Measurements from ENCODE around the gene CAT. TPM values are rescaled to one million over a fixed set of nuclear protein-coding genes. Genes with fewer than 3 reads are reported as not detected.

CAT gene
- total and polyA plus RNA-seq, 9 of the 15 experiments (the other 6 are each of a cell fraction or from before 2014, with no cell fraction given), result 86.7 to 183 (median 114) TPM

DNA sequence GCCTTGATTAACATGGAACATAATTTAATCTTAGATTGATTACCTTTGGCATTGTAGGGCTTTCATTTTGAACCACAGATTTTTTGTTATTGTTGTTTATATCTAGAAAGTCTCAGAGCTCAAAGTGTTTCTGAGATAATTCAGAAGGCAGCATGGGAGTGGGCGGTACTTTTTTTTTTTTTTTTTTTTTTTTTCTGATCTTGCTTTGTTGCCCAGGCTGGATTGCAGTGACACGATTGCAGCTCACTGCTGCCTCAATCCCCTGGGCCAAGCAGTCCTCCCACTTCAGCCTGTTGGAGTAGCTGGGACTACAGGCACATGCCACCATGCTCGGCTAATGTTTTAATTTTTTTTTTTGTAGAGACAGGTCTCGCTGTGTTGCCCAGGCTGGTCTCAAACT lies 21.5 kb downstream of the CAT start:
- POLR2A ChIA-PET, result interaction anchor here (0.6 to 1.6 kb wide), 4 partner anchors 8 to 326 kb away, joined by 3 to 5 read pairs (median 3); no protein-coding TSS in a partner anchor
- no peak for TF ChIP-seq RBFOX2 (IDR thresholded peaks at IDR 0.05; ENCODE audit: low read depth, low read length)
- TF ChIP-seq NFE2 (IDR thresholded peaks at IDR 0.05; ENCODE audit: low read depth), result no peak
- TF ChIP-seq, protein P1, sequence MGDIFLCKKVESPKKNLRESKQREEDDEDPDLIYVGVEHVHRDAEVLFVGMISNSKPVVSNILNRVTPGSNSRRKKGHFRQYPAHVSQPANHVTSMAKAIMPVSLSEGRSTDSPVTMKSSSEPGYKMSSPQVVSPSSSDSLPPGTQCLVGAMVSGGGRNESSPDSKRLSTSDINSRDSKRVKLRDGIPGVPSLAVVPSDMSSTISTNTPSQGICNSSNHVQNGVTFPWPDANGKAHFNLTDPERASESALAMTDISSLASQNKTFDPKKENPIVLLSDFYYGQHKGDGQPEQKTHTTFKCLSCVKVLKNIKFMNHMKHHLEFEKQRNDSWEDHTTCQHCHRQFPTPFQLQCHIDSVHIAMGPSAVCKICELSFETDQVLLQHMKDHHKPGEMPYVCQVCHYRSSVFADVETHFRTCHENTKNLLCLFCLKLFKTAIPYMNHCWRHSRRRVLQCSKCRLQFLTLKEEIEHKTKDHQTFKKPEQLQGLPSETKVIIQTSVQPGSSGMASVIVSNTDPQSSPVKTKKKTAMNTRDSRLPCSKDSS (IDR thresholded peaks at IDR 0.05; ENCODE audit: low read depth, partially characterized antibody), result no peak
- no peak for TF ChIP-seq SIRT6 (IDR thresholded peaks at IDR 0.05; ENCODE audit: low read depth, low read length)
- TF ChIP-seq SMARCC2 (IDR thresholded peaks at IDR 0.05; ENCODE audit: low read depth), result no peak
- TF ChIP-seq MYNN (IDR thresholded peaks at IDR 0.05), result no peak
- no peak for TF ChIP-seq MYNN (CRISPR knock-in tag; IDR thresholded peaks at IDR 0.05)
- TF ChIP-seq DPF2 (IDR thresholded peaks at IDR 0.05), result no peak
- no peak for TF ChIP-seq ARID1B (IDR thresholded peaks at IDR 0.05)
- DNase-seq (ENCODE audit: extremely low read depth in 1 of 4, low spot score in 3 of 4), result no peak
- Histone ChIP-seq H2AFZ (ENCODE audit: low read depth, low read length) (no peak overlapping the region), H3K9ac (ENCODE audit: insufficient read depth in 1 of 2, low read depth in 2 of 2, low read length in 2 of 2) (no peak overlapping the region), H3K4me3 (no peak overlapping the region), H3K79me2 (ENCODE audit: control insufficient read depth, insufficient read depth, low read length) (no peaks in the 10 kb centered on the region), H3K9me1 (ENCODE audit: control insufficient read depth, insufficient read depth, low read length) (no peaks in the 10 kb centered on the region), H3K4me2 (ENCODE audit: insufficient read depth, low read length) (no peak overlapping the region), H3K9me3 (replicated peaks; ENCODE audit: control insufficient read depth, insufficient read depth, low read depth, low read length) (no peaks in the 10 kb centered on the region), H4K20me1 (replicated peaks; ENCODE audit: control insufficient read depth, insufficient read depth, low read length) (no peaks in the 10 kb centered on the region), H3K27me3 (ENCODE audit: control insufficient read depth in 2 of 2, insufficient read depth in 2 of 2, low read length in 2 of 2) (no peaks in the 10 kb centered on the region), H3K27ac (ENCODE audit: extremely low read depth, low read depth, low read length) (no peak overlapping the region), H3K4me1 (replicated peaks in 1 of 2; ENCODE audit: control insufficient read depth in 2 of 2, insufficient read depth in 2 of 2, low read length in 2 of 2) (peaks cover 2 to 5% of the 10 kb centered on the region in 2 experiments; a peak in 4 of 5 replicates), H3K36me3 (ENCODE audit: control insufficient read depth, insufficient read depth, low read length) (peaks cover 93% of the 10 kb centered on the region)
- no peak for FAIRE-seq
- 81% methylated on average over 3 of the region's 4 CpGs for WGBS (ENCODE audit: insufficient coverage, low coverage, missing lambda C conversion rate)
- in situ Hi-C loops (cut with MboI), result no loop called here
- no TSS peak for BruUV-seq (replicated peaks)
- CTCF ChIA-PET (ENCODE audit: low intra/inter-chr PET ratio), result no interaction called here
- ATAC-seq, result no peak
- intact Hi-C loops (cut with micrococcal nuclease), result no loop called here
